ENCODE data around the gene SPATA17.

- TF ChIP-seq POLR2A (IDR thresholded peaks at IDR 0.05), result no peak
- TF ChIP-seq, protein P1, sequence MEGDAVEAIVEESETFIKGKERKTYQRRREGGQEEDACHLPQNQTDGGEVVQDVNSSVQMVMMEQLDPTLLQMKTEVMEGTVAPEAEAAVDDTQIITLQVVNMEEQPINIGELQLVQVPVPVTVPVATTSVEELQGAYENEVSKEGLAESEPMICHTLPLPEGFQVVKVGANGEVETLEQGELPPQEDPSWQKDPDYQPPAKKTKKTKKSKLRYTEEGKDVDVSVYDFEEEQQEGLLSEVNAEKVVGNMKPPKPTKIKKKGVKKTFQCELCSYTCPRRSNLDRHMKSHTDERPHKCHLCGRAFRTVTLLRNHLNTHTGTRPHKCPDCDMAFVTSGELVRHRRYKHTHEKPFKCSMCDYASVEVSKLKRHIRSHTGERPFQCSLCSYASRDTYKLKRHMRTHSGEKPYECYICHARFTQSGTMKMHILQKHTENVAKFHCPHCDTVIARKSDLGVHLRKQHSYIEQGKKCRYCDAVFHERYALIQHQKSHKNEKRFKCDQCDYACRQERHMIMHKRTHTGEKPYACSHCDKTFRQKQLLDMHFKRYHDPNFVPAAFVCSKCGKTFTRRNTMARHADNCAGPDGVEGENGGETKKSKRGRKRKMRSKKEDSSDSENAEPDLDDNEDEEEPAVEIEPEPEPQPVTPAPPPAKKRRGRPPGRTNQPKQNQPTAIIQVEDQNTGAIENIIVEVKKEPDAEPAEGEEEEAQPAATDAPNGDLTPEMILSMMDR (IDR thresholded peaks at IDR 0.05), result no peak
These were observed 265.3 kb downstream of the SPATA17 start for GRCh38 chr1:217896490-217896889.

Data from prostate gland (tissue), 2 donors.